ENCODE results near the gene INPP5B.
"Not testable (repeated sequence)": the region's sequence is repeated elsewhere in the genome, so short reads cannot be mapped to it uniquely, and the experiment has no call there.

The INPP5B gene

DNA sequence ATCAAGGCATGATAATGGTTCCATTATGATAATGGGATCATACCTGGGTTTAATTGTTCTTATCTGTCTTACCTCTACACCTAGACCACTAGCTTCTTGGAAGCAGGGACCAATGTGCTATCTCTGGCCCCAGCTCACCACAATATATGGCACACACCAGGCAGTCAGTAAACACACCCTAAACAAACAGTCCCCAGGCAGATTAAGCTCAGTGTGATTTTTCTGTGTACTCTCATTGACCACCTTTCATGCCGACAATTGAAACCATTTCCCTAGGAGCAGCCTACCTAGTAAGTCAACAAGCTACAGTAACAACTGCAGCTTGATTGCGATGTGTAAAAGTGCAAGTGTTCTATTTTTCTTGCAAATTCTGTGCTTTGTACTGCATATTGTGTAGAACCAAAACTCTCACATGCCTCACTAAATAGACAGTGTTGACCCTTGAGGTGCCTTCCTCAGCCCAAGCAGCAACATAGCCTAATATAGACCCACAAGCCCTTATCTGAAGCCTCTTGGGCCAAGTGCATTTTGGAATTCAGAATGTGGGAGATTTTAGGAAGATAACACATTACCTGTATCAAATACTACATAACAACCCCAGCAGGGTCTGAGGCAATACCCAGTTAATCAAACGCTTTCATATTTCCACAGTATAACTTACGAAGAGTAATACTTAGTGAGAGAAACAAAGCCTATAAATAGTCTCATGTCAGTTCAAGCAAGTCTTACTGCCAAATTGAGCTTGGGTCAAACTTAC lies 32.0 kb downstream of the INPP5B start:
- no peak for DNase-seq (ENCODE audit: low spot score)

- DNase-seq (ENCODE audit: low spot score), result not testable (repeated sequence)
Measured at GRCh38 chr1:37911478-37911877, 35.4 kb downstream of the INPP5B start.

- not testable (repeated sequence) for DNase-seq (ENCODE audit: low spot score)
Measured at GRCh38 chr1:37910886-37911285, 36.0 kb downstream of the INPP5B start.

DNA sequence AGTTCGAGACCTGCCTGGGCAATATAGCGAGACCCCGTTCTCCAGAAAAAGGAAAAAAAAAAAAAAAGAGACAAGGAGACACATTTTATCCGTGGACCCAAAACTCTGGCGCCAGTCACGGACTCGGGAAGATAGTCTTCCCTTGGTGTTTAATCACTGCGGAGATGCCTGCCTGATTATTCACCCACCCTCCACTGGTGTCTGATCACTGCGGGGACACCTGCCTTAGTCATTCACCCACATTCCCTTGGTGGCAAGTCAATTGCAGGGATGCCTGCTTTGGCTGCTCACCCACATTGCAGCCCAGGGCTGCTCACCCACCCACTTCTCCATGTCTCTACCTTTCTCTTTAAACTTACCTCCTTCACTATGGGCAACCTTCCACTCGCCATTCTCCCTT lies 38.3 kb downstream of the INPP5B start:
- DNase-seq (ENCODE audit: low spot score), result not testable (repeated sequence)

DNA sequence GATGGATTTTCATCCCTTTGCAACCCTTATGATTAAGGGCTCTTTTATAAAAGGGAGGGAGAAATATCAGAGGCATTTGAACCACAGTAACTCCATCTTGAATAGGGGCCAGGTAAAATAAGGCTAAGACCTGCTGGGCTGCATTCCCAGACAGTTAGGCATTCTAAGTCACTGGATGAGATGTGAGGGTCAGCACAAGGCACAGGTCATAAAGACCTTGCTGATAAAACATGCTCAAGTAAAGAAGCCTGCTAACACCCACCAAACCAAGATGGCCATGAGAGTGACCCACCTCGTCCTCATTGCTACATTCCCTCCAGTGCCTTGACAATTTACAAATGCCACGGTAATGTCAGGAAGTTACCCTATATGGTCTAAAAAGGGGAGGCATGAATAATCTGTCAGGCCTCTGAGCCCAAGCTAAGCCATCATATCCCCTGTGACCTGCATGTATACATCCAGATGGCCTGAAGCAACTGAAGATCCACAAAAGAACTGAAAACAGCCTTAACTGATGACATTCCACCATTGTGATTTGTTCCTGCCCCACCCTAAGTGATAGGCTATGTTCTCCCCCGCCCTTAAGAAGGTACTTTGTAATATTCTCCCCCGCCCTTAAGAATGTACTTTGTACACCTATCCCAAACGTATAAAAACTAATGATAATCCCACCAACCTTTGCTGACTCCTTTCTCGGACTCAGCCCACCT lies 39.3 kb downstream of the INPP5B start:
- DNase-seq (ENCODE audit: low spot score), result not testable (repeated sequence)

DNA sequence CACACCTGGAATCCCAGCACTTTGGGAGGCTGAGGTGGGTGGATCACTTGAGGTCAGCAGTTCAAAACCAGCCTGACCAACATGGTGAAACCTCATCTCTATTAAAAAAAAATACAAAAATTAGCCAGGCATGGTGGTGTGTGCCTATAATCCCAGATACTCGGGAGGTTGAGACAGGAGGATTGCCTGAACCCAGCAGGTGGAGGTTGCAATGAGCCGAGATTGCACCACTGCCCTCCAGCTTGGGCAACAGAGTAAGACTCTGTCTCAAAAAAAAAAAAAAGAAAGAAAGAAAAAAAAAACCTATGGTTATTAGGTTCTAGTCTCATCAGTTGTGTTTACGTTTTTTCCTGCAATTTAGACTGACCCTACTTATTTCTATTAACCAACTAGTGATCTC lies 40.3 kb downstream of the INPP5B start:
- not testable (repeated sequence) for DNase-seq (ENCODE audit: low spot score)

GRCh38 chr1:37905727-37906126 lies 41.1 kb downstream of the INPP5B start:
- DNase-seq (ENCODE audit: low spot score), result no peak

DNA sequence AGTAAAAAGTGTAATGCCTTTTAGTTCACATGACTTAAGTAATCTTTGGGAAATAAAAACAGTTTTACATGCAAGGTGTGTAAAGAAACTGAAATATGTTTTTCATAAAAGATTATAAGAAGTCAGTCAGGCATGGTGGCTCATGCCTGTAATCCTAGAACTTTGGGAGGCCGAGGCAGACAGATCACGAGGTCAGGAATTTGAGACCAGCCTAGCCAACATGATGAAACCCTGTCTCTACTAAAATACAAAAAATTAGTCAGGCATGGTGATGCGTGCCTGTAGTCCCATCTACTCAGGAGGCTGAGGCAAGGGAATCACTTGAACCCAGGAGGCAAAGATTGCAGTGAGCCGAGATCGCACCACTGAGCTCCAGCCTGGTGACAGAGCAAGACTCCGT lies 42.9 kb downstream of the INPP5B start:
- DNase-seq (ENCODE audit: low spot score), result not testable (repeated sequence)

DNA sequence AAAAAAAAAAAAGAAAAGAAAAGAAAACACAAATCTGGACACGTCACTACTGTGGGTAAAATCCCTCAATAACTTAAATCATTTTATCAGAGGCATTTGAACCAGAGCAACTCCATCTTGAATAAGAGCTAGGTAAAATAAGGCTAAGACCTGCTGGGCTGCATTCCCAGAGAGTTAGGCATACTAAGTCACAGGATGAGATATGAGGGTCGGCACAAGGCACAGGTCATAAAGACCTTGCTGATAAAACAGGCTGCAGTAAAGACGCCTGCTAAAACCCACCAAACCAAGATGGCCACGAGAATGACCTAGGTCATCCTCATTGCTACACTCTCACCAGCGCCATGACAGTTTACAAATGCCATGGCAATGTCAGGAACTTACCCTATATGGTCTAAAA lies 43.9 kb downstream of the INPP5B start:
- no peak for DNase-seq (ENCODE audit: low spot score)

GRCh38 chr1:37901893-37902225 lies 45.0 kb downstream of the INPP5B start:
- no peak for DNase-seq (ENCODE audit: low spot score)

GRCh38 chr1:37901191-37901892 lies 45.5 kb downstream of the INPP5B start:
- no peak for DNase-seq (ENCODE audit: low spot score)

DNA sequence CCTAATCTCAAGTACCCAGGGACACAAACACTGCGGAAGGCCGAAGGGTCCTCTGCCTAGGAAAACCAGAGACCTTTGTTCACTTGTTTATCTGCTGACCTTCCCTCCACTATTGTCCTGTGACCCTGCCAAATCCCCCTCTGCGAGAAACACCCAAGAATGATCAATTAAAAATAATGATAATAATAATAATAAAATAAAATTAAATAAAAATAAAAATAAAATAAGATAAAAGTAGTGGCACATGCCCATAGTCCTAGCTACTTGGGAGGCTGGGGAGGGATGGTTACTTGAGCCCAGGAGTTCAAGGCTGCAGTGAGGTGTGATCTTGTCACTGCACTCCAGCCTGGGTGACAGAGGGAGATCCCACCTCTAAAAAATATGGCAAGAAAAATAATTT lies 49.3 kb downstream of the INPP5B start:
- not testable (repeated sequence) for DNase-seq (ENCODE audit: low spot score)

DNA sequence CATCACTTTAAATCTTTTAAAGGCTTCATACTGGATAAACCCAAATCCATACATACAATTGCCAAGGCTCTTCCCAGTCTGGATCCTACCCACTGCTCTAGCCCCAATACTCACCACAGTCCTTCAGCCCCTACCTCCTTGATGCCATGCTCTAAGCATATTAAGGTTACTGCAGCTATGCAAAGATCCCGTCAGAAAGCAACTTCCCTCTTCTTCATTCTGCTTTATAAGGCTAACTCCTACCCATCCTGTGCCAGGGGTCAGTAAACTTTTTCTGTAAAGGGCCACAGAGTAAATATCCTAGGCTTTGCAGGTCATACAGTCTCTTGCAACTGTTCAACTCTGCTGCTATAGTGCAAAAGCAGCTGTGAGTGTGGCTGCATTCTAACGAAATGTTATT lies 53.2 kb downstream of the INPP5B start:
- DNase-seq (ENCODE audit: low spot score), result no peak

DNA sequence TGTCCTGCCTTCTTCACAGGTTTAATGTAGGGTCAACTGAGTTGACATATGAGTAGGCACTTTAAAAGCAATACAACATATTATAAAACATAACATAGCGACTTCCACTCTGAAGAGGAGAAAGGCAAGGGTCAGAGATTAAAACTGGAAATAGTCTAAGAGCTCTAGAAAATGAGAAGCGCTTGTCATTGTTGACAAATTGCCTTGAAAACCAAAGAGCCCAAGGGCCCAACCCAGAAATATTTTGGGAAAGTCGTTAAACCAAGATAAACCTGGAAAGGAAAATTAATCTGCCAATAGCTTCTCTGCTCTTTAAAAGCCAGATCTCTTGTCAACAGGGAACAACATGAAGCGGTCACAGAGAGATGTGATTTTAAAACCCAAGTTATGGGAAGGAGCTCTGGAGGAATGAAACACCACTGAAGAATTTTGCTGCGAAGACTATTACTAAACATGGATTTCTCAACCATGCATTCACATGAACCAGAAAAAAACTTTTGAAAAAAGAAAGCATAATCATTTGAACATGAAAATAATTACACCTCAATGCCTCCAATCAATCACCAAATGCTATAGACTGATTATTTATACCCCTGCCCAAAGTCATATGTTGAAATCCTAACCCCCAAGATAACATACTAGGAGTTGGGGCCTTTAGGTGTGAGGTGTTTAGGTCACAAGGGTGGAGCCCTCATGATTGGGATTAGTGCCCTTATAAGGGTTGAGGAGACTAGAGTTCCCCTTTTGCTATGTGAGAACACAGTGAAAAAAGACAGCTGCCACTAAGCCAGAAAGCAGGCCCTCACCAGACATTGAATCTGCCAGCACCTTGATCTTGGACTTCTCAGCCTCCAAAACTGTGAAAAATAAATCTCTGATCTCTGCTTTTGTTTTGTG lies 54.5 kb downstream of the INPP5B start:
- no peak for DNase-seq (ENCODE audit: low spot score)

DNA sequence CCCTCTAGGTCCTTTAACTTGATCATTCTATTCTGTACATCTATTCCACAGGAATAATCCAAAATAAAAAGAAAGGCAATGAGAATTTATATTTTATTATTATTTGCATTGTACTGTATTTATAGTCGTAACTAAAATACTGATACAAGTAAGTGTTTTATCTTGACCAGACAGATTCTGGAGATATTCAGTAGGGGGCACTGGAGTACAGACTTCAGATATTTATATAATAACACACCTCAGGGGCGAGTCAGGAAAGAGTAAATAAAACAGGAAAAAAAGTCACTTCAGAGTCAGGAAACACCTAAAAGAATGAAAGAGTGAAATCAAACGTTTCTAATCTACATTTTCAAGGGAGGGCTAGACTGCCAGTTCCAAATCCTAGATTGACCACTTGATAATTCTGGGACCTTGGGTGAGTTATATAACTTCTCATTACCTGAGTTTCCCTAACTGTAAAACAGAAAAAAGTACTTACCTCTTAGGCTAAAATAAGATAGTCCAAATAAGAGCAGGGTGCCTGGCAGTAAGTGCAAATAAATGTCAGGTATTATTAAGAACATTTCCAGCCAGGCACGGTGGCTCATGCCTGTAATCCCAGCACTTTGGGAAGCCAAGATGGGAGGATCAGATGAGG lies 56.4 kb downstream of the INPP5B start:
- DNase-seq (ENCODE audit: low spot score), result peak; percentile 40

DNA sequence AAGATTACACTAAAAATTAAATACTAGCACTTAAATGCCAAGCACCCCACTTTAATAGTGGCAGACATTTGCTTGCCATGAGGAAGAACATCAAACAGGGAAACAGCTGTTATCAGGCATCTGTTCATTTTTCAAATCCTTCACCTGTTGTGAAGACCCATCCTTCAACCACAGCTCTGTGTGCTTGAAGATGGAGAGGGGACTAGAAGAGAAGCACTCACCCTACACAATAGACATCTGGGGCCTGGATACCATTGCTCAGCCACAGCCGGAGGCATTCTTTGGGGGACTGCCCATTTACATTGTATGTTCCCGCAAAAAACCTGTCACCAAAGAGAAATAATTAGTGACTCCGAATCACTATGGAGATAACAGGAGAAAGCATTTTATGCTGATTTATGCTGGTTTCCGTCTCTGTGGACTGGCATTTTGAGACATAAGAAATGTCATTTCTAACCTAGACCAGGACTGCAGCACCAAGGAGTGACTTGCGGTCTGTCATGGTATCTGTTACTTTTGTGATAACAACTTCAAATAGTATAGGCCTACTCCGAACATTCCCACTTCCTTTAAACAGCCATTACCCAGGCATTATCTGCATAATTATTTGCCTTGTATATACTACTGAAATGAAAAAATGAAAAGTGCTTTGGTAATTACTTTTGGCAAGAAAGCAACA lies 58.7 kb downstream of the INPP5B start:
- DNase-seq (ENCODE audit: low spot score), result no peak

DNA sequence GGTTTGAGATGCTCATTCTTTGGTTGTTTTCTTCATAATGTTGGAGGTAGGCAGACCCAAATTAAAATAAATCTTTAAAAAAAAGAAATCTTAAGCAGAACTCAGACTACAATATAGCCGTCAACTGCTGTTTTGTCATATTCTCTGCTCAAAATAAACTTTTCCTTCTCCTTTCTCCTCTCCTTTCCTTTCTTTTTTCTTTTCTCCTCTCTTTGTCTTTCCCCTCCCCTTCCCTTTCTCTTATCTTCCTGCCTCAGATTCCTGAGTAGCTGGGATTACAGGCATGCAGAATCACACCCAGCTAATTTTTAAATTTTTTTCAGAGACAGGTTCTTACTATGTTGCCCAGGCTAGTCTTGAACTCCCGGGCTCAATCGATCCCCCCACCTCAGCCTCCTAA lies 62.7 kb downstream of the INPP5B start:
- no peak for DNase-seq (ENCODE audit: low spot score)

- DNase-seq (ENCODE audit: low spot score), result no peak
Measured at GRCh38 chr1:37883671-37884070, 63.2 kb downstream of the INPP5B start.

- no peak for DNase-seq (ENCODE audit: low spot score)
Measured at GRCh38 chr1:37879865-37880264, 67.0 kb downstream of the INPP5B start.

- DNase-seq (ENCODE audit: low spot score), result no peak
Measured at GRCh38 chr1:37878071-37878470, 68.8 kb downstream of the INPP5B start.

GRCh38 chr1:37875833-37876232 lies 71.0 kb downstream of the INPP5B start:
- DNase-seq (ENCODE audit: low spot score), result no peak
